GM20000 (cell line): ENCODE results near the gene ACIN1.

Source experiments
- DNase-seq: peaks from one replicate; pipeline ENCODE4 v3.0.0; 2012; ENCODE audit warnings: low spot score
- TF ChIP-seq, protein P1 (sequence below): IDR thresholded peaks from 2 replicates; pipeline ENCODE4 v1.5.1; 2012; ENCODE audit warnings: mild to moderate bottlenecking, control low read depth; ENCODE audit errors: extremely low read depth, missing control alignments

The ACIN1 gene

DNA sequence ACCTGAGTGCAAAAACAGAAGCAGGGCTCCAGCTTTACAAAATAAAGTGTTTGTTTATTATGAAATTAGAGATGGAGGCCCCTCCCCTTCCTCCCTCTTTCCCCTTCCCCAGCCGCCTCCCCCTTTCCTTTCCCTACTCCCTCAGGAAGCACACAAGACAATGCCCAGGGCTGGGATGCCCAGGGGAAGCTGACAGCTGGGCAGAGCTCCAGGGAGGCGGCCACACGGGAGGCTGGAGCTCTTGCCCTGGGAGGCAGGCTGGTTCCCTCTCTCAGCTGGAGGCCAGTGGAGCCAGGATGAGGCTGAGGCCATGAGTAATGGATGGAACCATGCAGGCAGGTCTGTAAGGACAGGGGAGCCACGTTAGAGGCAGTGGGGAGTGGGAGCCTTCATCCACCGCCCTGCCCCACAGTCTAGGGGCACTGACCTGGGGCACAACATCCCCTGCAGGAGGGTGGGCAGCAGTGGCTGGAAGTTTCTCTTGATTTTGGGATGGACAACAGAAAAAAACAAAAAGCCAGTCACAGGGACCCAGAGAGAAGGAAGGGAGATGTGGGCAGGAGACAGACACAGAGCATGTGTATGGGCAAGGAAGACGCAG is 47.8 kb downstream of the ACIN1 start:
- no peak for DNase-seq
- TF ChIP-seq, protein P1, sequence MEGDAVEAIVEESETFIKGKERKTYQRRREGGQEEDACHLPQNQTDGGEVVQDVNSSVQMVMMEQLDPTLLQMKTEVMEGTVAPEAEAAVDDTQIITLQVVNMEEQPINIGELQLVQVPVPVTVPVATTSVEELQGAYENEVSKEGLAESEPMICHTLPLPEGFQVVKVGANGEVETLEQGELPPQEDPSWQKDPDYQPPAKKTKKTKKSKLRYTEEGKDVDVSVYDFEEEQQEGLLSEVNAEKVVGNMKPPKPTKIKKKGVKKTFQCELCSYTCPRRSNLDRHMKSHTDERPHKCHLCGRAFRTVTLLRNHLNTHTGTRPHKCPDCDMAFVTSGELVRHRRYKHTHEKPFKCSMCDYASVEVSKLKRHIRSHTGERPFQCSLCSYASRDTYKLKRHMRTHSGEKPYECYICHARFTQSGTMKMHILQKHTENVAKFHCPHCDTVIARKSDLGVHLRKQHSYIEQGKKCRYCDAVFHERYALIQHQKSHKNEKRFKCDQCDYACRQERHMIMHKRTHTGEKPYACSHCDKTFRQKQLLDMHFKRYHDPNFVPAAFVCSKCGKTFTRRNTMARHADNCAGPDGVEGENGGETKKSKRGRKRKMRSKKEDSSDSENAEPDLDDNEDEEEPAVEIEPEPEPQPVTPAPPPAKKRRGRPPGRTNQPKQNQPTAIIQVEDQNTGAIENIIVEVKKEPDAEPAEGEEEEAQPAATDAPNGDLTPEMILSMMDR: no peak

DNA sequence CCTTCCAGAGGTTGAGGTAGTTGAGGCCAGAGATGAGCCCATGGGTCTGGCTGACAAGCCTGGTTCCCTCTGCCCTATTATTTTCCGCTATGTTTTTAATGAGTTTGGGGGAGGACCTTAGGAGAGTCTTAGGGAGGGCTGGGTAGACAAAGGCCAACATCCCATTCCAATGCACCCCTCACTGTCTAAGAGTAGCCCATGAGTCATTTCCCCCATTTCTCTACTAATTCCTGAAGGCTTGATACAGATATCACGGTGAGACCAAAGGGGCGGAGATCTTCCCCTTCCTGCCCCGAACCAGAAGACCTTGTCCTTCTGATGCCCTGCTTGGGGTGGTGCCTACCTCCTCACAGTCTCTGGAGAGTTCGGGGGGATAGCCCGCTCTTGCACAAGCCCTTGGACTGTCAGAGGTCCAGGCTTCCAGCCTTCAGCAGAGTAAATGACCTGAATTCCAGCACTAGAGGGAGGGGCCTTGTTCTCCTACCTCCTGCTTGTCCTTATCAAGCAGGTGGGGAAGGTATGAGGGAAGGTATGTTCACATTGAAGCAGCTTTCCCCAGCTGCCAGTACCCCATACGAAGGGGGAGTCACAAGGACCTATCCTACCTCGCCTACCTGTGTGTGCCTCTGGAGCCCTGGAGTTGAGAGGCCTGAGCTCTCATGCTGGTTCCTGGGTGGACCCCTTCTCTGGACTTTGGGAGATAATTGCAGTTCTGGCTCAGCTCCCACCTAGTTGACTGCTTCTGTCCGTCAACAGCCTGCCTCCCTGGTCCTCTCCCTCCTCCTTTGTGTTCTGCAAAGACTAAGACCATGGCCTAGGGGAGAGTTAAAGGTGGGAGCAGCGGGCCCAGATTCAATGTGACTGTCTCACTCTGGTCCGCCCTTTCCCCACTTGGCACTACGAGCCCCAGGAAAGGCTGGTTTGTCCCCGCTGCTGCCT is 49.2 kb downstream of the ACIN1 start:
- TF ChIP-seq, protein P1: no peak
- no peak for DNase-seq

DNA sequence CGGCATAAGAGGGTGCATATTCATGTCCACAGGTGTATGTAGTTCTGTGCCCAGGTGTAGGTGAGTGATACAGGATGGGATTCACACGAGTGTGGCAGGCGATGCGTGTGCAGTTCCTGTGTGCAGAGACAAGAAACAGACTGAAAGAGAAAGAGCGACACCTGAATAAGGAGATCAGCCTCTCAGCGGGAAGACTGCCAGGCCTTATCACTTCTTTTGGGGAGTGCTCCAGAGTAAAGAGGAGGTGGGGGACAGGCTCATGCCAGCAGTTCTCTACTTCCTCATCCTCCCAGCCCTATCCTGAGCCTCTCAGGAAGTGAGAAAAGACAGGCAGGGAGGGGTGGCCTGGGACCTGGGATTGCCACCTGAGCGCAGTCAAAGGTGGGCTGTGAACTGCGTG is 50.1 kb downstream of the ACIN1 start:
- TF ChIP-seq, protein P1: no peak
- DNase-seq: no peak

DNA sequence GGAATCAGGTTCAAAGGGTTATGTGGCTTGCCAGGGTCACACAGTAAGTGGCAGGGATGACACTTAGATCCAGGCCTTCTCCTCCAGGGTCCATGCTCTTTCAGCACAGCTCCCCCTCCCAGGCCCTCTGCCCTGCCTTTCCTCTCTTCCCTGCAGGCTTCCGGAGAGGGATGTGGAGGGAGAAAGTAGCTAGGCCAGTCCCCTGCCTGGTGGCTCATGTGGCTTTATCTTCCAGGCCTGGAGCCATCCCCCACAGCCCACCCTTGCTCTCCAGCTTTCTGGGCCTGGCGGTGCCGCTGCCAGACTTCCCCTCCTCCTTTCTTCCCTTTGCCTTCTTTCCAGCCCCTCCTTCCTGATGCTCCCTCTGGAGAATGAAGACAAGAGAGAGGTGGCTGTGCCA is 51.2 kb downstream of the ACIN1 start:
- TF ChIP-seq, protein P1: no peak
- DNase-seq: no peak

DNA sequence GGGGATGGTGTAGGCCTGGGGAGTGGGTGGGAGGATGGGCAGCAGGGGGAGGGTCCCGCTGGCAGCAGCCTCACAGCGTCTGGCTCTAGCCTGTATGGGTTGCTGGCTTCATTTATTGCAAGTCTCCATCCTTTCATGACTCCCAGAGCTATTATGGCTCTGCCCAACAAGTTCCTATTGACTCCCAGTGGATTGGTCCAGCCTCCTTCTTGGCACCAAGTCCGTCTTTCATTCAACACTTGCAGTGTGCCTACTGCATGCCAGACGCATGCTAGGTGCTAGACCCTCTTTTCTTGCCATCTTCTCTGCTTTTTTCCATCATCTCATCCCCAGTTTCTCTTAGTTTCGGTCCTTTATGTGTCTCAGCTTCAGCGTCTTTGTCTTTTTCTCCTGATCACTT is 51.8 kb downstream of the ACIN1 start:
- TF ChIP-seq, protein P1: no peak
- DNase-seq: no peak

DNA sequence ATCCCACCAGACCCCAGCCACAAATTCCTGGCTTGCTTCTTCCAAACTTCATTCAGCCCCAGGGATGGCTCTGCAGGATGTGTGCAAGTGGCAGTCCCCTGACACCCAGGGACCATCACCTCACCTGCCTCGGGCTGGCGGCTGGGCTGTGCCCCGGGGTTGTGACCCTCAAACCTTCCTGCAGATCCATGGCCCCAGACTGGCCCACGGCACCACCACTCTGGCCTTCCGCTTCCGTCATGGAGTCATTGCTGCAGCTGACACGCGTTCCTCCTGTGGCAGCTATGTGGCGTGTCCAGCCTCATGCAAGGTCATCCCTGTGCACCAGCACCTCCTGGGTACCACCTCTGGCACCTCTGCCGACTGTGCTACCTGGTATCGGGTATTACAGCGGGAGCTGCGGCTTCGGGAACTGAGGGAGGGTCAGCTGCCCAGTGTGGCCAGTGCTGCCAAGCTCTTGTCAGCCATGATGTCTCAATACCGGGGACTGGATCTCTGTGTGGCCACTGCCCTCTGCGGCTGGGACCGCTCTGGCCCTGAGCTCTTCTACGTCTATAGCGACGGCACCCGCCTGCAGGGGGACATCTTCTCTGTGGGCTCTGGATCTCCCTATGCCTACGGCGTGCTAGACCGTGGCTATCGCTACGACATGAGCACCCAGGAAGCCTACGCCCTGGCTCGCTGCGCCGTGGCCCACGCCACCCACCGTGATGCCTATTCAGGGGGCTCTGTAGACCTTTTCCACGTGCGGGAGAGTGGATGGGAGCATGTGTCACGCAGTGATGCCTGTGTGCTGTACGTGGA is 52.6 kb downstream of the ACIN1 start, which contains the start of gene PSMB11:
Gene PSMB11 (plus strand): TSS at position 51 of the 804 bp plus-strand sequence. CDS start 14 bp downstream, at position 65.
- TF ChIP-seq, protein P1: no peak
- DNase-seq: no peak
